Activated CD4-positive, CD25-positive, alpha-beta regulatory T cell treated with anti-CD3 and anti-CD28 coated beads, Interleukin-2, amount 50 U/mL, for 72 hours (primary cell): Measurements from ENCODE around the gene POLR2J.
A peak's percentile ranks its signal among the peaks of the same experiment; 100 is the strongest.

Source experiments
- DNase-seq: peaks from one replicate; pipeline ENCODE4 v3.0.0; 2021

The POLR2J gene

DNA sequence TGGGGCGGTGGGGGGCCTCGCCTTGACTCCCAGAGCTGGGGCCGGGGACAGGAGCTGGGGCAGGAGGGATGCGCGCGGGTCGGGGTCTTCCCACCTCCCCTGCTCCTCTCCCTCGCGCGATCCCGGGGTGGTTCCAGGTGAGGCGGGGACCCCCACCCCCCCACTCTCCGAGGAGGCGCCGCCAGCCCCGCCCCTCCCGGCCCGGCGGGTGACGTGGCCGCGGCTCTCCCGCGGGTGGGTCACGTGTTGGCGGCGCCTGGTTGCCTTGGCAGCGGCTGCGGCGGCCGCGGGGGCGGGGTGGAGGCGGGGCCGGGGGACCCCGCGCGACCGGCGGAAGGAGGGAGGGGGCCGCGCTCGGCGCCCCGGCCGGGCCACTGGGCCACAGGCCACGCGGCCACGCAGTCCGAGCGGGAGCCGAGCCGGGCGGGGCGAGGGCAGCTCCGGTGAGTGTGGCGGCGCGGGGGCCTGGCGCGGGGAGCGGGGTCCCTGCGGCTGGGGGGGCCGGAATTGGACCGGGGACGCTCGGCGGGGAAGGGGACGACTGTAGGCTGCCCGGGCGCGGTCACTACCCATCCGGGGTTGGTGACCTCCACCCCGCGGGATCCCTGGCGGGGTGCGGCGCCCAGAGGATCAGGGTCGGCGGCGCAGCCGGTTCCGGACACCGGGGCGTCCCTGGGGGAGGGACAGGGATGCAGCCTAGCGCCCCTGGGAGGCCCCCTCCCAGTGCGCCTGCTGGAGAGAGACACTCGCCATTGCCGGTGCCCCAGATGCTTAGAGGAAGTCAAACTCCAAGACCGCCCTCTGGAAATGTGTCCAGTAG is 45.3 kb downstream of the POLR2J start, which contains the start of gene ORAI2:
ORAI2 (plus strand) TSS at position 357 of the 820 bp plus-strand sequence. CDS start 5,382 bp downstream, outside the sequence.
- DNase-seq = peak; percentile 84

DNA sequence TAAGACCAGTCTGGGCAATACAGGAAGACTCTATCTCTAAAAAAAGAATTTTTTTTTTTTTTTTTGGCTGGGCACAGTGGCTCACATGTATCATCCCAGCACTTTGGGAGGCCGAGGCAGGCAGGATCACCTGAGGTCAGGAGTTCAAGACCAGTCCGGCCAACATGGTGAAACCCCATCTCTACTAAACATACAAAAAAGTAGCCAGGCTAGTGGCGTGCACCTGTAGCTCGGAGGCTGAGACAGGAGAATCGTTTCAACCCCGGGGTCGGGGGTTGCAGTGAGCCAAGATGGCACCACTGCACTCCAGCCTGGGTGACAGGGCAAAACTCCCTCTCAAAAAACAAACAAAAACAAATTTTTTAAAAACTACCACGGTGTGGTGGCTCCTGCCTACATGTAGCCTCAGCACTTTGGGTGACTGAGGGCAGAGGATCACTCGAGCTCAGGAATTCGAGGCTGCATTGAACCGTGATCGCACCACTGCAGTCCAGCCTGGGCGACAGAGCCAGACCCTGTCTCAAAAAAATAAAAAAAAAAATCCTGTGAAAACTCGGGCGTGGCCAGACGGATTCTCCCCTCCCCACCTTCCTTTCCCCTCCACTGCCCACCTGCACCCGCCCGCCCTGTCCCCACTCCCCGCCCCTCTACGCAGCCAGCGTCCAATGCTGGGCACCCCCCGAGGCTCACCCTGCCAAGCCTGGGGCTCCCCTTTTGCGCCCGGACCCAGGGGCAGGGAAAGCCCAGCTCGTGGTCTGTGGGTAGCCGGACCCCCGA is 46.1 kb downstream of the POLR2J start:
- DNase-seq = no peak

GRCh38 chr7:102431617-102432298 is 47.0 kb downstream of the POLR2J start:
- DNase-seq = no peak

DNA sequence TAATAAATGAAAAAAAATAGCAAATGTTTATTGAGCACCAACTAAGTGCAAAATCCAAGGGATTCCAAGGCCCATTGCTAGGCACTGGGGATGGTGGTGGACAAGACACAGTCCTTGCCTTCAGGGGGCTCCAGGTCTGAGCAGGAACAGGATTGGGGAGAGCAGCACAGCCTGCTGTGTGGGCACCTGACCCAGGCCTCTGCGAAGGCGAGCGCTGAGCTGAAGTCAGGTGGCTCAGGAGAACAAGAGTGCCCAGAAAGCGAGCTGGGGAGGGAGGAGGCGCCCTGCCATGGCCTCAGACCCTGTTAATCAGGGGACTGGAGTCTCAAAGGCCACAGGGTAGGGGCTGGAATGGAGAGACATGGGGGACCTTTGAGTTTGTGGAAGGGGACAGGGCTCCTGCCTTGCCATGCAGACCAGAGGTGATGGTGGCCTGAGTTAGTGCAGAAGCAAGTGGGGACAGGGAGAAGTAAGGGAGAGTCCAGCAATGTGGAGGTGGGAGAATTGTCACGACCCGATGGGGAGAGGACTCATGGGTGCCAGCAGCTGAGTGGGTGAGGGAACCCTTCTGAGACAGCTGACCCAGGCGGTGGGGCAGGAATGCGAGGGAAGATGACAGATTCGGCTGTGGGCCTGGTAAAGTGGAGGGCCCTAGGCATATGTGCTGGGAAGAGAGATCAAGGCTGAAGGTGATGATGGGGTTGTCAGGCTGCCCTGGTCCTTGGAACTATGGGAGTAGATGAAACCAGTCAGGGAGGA is 49.4 kb downstream of the POLR2J start:
- DNase-seq = no peak

DNA sequence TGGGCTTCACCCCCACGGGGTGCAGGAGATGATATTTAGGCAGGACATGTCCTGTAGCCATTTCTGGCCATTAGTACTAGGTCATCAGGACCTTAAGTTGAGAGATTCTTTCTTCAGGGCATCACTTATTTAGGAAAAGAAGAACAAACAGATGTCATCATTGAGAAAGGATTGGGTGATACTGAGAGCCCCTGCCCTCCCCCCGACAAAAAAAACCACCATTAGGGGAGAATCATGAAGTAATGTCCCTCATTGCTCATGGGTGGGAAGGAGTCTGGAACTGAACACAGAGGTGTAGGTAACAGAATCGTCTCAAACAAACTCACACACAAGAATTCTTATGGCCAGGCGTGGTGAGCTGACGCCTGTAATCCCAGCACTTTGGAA is 51.7 kb downstream of the POLR2J start:
- DNase-seq = no peak

DNA sequence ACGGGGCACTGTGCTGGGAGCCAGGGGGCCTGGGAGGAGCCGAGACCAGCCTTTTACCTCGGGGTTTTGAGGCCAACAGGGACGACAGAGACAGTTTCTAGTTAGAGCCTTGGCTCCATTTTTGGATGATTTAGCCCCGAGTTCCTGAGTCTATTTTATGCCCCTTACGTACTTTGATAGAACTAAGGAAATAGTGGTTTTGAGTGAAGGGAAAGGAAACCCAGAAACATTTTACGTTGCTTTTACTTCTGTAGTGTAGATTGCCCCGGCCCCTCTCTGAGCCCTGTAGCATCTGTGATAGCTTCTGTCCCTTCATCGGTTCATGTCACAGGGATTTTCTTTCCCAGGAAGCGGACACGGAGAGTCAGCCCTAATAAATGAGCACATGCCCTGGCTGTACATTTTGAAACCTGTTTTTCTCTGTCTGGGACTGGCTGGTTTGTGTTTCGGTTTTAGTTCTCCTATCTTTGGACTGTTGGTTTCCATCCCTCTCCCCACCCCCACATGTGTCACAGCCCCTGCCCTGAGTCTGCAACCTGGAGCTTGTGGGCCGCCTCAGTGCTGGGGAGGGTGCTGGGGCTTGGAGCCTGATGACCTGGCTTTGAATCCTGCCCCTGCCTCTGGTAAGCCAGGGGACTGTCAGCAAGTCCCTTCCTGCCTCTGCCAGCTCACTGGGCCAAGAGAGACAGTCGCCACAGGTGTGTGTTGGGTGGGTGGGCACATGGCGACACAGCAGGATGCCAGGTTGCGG is 52.3 kb downstream of the POLR2J start:
- peak; percentile 71 for DNase-seq

DNA sequence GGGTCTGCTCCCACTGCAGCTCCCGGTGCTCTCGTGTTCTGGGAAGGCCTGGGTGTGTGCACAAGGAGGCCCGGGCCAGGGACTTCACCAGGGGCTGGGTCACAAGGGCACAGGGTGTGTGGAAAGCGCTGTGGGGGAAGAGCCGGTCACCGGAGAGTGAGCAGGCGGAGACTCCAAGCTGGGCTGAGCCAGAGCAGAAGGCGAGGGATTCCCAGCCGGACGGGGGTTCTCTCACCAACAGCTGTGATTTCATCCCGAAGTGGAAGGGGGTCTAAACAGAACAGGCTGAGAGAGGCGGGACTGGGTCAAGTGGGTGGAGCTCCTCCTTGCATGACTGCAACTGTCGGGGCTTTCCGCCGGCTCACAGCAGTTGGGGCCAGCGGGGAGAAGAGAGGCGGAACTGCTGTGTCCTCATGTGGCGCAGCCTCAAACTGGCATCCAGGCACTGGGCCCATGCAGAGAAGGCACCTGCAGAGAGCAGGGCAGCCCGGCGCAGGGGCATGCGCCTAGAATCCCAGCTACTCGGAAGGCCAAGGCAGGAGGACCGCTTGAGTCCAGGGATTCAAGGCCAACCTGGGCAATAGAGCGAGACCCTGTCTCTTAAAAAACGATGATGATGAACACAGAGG is 53.0 kb downstream of the POLR2J start:
- DNase-seq = peak; percentile 79

DNA sequence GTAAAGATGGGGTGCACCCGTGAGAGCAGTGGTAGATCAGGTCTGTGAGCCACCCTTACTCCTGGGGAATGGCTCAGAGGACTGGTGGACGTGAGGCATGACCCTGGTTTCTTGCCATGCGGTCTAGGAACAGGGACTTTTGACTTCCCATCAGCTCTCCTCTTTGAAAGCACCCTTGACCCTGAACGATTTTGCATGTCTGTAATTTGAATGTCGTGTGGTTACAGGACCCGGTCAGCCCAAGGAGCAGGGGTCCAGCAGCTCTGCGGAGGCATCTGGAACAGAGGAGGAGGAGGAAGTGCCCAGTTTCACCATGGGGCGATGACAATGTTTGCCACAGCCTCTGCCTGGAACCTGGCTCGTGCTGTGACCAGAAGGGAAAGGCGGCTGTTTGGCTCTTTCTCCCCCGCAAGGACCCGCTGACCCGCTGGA is 53.9 kb downstream of the POLR2J start:
- DNase-seq = no peak

- no peak for DNase-seq
These were observed 54.6 kb downstream of the POLR2J start for GRCh38 chr7:102424129-102424551.
